Activated CD8-positive, alpha-beta T cell treated with anti-CD3 and anti-CD28 coated beads, Interleukin-2, amount 10 ng/mL, durations not matched to agents 7 days and 5 days (primary cell): ENCODE results near the gene RAI1. TPM values are rescaled to one million over a fixed set of nuclear protein-coding genes. Genes with fewer than 3 reads are reported as not detected.
"Not testable (repeated sequence)": the region's sequence is repeated elsewhere in the genome, so short reads cannot be mapped to it uniquely, and the experiment has no call there.

Source experiments
- ATAC-seq: fragments of 150-1000 bp; cut with Tn5 transposase; one replicate; pipeline ENCODE4 v1.10.0; 2021; ENCODE audit warnings: moderate library complexity
- CTCF ChIA-PET: fragments of 350-600 bp; sonication (Branson Sonifier 250); formaldehyde crosslinking; loops from one replicate; lab custom pipeline; 2021; ENCODE audit warnings: antibody characterized with exemption; lab: Charles Lee
- POLR2A ChIA-PET: fragments of 350-600 bp; sonication (Branson Sonifier 250); formaldehyde crosslinking; loops from one replicate; lab custom pipeline; 2021; ENCODE audit warnings: antibody characterized with exemption; lab: Charles Lee
- DNase-seq: peaks from one replicate; pipeline ENCODE4 v3.0.0-alpha.2; 2020
- H3K27ac Mint-ChIP-seq: one replicate; pipeline ENCODE4 v1.8.0; 2021; ENCODE audit warnings: mild to moderate bottlenecking, mixed read lengths
- H3K27me3 Mint-ChIP-seq: one replicate; pipeline ENCODE4 v1.8.0; 2021; ENCODE audit warnings: low read depth, mixed read lengths
- H3K36me3 Mint-ChIP-seq: one replicate; pipeline ENCODE4 v1.8.0; 2021; ENCODE audit warnings: low read depth, mixed read lengths
- H3K4me1 Mint-ChIP-seq: one replicate; pipeline ENCODE4 v1.8.0; 2021; ENCODE audit warnings: low read depth, mixed read lengths
- H3K4me3 Mint-ChIP-seq: one replicate; pipeline ENCODE4 v1.8.0; 2021; ENCODE audit warnings: mild to moderate bottlenecking, mixed read lengths
- H3K9me3 Mint-ChIP-seq: one replicate; pipeline ENCODE4 v1.8.0; 2022; ENCODE audit warnings: mixed read lengths; ENCODE audit not compliant: insufficient read depth
- total RNA-seq, 2 experiments: library from RNA; stranded (reverse); gene quantifications; one replicate each; pipeline ENCODE4 v1.2.3, GENCODE V29; 2021

Gene RAI1
- total RNA-seq, 2 experiments from 2014 or later, result 24.4 to 24.6 TPM

DNA sequence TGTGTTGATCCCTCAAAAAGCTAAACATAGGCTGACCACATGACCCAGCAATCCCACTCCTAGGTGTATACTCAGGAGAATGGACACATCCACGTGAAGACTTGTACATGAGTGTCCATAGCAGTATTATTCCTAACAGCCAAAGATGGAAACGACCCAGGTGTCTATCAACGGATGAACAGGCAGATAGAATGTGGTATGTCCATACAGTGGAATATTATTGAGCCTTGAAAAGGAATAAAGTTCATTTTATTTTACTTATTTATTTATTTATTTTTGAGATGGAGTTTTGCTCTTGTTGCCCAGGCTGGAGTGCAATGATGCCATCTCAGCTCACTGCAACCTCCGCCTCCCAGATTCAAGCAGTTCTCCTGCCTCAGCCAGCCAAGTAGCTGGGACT is 36.1 kb upstream of the RAI1 start:
- ATAC-seq, H3K27ac Mint-ChIP-seq, H3K9me3 Mint-ChIP-seq, CTCF ChIA-PET, H3K27me3 Mint-ChIP-seq, H3K4me3 Mint-ChIP-seq, POLR2A ChIA-PET, H3K36me3 Mint-ChIP-seq, H3K4me1 Mint-ChIP-seq, DNase-seq: not testable (repeated sequence)

DNA sequence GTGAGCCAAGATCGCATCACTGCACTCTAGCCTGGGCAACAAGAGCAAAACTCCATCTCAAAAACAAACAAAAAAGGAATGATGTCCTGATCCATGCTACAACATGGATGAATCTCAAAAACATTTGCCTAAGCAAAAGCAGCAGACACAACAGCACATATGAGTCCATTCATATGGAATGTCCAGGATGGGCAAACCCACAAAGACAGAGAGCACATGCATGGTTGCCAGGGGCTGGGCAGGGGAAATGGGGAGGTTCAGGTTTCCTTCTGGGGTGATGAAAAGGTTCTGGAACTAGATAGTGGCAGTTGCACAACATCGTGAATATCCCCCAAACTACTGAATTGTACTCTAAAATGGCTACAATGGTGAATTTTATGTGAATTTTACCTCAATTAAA is 35.3 kb upstream of the RAI1 start:
- DNase-seq (no peak), ATAC-seq (no peak)
- Mint-ChIP-seq H3K4me1 (no peaks in the 10 kb centered on the region), H3K36me3 (no peaks in the 10 kb centered on the region), H3K27me3 (peaks cover 7% of the 10 kb centered on the region), H3K9me3 (no peaks in the 10 kb centered on the region), H3K27ac (no peak overlapping the region), H3K4me3 (no peak overlapping the region)
- CTCF ChIA-PET, result no interaction called here
- POLR2A ChIA-PET, result no interaction called here

DNA sequence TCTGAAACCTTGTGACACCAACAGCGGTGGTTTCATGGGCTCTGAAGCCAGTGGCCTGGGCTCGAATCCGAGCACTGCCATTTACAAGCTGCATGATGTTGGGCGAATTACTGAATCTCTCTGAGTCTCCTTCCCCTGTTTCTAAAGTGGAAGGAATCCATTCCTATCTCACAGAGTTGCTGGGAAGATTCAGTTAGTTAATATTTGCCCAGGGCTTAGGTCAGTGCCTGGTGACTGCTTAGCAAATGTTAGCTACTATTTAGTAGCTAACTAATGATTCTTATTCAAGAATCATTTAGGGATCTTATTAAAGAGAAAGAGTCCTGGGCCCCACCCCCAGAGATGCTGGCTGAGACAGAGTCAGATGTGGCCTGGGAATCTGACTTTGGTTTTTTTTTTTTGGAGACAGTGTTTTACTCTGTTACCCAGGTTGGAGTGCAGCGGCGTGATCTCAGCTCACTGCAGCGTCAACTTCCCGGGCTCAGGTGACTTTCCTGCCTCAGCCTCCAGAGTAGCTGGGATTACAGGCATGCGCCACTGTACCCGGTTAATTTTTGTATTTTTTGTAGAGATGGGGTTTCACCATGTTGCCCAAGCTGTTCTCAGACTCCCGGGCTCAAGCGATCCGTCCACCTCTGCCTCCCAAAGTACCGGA is 33.6 kb upstream of the RAI1 start:
- Mint-ChIP-seq H3K27me3 (peaks cover 9% of the 10 kb centered on the region), H3K27ac (no peak overlapping the region), H3K36me3 (no peaks in the 10 kb centered on the region), H3K4me3 (no peak overlapping the region), H3K4me1 (no peaks in the 10 kb centered on the region), H3K9me3 (no peaks in the 10 kb centered on the region)
- CTCF ChIA-PET, result no interaction called here
- POLR2A ChIA-PET, result no interaction called here
- ATAC-seq (no peak), DNase-seq (no peak)

DNA sequence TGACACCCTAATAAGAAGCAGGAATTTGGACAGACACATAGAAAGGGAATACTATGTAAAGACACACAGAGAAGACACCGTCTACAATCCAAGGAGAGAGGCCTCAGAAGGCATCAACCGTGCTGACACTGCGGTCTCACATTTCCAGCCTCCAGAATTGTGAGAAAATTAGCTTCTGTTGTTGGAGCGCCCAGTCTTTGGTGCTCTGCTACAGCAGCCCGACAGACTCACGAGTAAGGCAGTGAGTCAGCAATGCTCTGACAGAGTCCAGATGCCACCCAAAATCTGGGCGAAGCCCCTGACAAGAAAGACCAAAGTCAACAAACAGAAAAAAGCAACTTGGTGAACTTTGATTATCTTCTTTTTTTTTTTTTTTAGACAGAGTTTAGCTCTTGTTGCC is 32.5 kb upstream of the RAI1 start:
- Mint-ChIP-seq H3K36me3 (no peaks in the 10 kb centered on the region), H3K27ac (no peak overlapping the region), H3K4me1 (no peaks in the 10 kb centered on the region), H3K4me3 (no peak overlapping the region), H3K9me3 (no peaks in the 10 kb centered on the region), H3K27me3 (peaks cover 9% of the 10 kb centered on the region)
- no peak for ATAC-seq
- ChIA-PET POLR2A (no interaction called here), CTCF (no interaction called here)
- DNase-seq, result no peak

DNA sequence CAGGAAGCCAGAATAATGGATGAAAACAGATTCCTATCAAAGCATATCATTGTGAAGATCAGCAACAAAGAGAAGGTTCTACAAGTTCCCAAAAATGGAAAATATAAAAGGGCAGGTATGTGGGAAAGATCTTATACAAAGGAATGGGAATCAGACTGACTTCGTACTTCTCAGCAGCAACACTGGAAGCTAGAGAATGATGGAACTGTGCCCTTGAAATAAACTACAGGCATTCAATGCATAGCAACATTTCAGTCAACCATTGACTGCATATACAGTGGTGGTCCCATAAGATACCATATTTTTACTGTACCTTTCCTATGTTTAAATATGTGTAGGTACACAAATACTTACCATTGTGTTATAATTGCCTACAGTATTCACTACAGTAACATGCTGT is 30.3 kb upstream of the RAI1 start:
- ATAC-seq, result no peak
- no peaks in the 10 kb centered on the region for H3K4me1 Mint-ChIP-seq
- POLR2A ChIA-PET, result no interaction called here
- H3K9me3 Mint-ChIP-seq, result no peaks in the 10 kb centered on the region
- peaks cover 9% of the 10 kb centered on the region for H3K27me3 Mint-ChIP-seq
- DNase-seq, result no peak
- no peaks in the 10 kb centered on the region for H3K36me3 Mint-ChIP-seq
- CTCF ChIA-PET, result interaction anchor here (1.1 kb wide), 1 partner anchor 8 kb away, joined by 3 read pairs; no protein-coding TSS in a partner anchor
- H3K27ac Mint-ChIP-seq, result no peak overlapping the region
- no peak overlapping the region for H3K4me3 Mint-ChIP-seq

DNA sequence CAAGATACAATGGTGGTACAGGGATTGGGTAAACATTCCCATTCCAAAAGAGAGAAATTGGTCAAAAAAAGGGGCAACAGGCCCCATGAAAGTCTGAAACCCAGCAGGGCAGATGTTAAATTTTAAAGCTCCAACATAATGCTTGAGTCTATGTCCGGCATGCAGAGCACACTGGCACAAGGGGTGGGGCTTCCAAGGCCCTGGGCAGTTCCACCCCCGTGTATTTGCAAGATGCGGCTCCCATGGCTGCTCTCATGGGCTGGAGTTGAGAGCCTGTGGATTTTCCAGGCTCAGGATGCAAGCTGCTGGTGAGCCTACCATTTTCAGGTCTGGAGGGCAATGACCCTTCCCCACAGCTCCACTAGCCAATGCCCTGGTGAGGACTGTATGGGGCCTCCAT is 27.9 kb upstream of the RAI1 start:
- H3K36me3 Mint-ChIP-seq, result no peaks in the 10 kb centered on the region
- no peaks in the 10 kb centered on the region for H3K4me1 Mint-ChIP-seq
- H3K27me3 Mint-ChIP-seq, result peaks cover 9% of the 10 kb centered on the region
- ChIA-PET CTCF (interaction anchor here (0.9 to 1.3 kb wide), 4 partner anchors 8 to 266 kb away, joined by 3 to 4 read pairs (median 3); no protein-coding TSS in a partner anchor), POLR2A (interaction anchor here (1.1 kb wide), 1 partner anchor 12 kb away, joined by 3 read pairs; no protein-coding TSS in a partner anchor)
- no peak overlapping the region for H3K27ac Mint-ChIP-seq
- DNase-seq (no peak), ATAC-seq (no peak)
- no peaks in the 10 kb centered on the region for H3K9me3 Mint-ChIP-seq
- no peak overlapping the region for H3K4me3 Mint-ChIP-seq

DNA sequence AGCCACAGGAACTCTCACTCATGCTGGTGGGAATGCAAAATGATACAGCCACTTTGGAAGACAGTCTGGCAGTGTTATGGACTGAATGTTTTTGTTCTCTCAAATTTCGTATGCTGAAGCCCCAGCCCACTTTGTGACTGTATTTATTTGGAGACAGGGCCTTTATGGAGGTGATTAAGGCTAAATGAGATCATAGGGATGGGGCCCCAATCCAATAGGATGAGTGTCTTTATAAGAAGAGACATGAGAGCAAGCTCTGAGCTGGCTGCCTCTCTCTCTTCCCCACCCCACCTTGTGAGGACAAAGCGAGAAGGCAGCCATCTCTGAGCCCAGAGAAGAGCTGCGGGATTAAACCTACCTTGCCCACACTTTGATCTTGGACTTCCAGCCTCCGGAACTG is 21.9 kb upstream of the RAI1 start:
- ChIA-PET CTCF (no interaction called here), POLR2A (no interaction called here)
- Mint-ChIP-seq H3K36me3 (no peaks in the 10 kb centered on the region), H3K9me3 (no peaks in the 10 kb centered on the region), H3K27ac (no peak overlapping the region), H3K4me3 (no peak overlapping the region), H3K4me1 (peaks cover 20% of the 10 kb centered on the region), H3K27me3 (peaks cover 4% of the 10 kb centered on the region)
- no peak for ATAC-seq
- no peak for DNase-seq

DNA sequence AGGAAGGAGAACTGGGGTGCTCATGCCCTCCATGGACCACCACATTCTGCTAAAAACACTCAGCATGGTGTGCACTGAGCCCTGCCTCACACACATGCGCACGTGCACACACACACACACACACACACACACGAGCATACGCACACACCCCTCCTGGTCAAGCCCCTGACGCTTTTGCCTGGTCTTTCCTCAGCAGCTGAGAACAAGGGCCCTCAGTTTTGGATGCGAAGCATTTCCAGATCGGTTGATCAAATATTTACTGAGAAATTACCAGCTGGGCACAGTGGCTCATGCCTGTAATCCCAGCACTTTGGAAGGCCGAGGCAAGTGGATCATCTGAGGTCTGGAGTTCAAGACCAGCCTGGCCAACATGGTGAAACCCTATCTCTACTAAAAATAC is 20.1 kb upstream of the RAI1 start:
- Mint-ChIP-seq H3K27me3 (peaks cover 5% of the 10 kb centered on the region), H3K4me1 (peaks cover 23% of the 10 kb centered on the region), H3K27ac (no peak overlapping the region), H3K4me3 (no peak overlapping the region), H3K9me3 (no peaks in the 10 kb centered on the region), H3K36me3 (no peaks in the 10 kb centered on the region)
- POLR2A ChIA-PET, result no interaction called here
- no peak for ATAC-seq
- CTCF ChIA-PET, result interaction anchor here (1.0 kb wide), 2 partner anchors 8 to 258 kb away, joined by 3 read pairs; no protein-coding TSS in a partner anchor
- no peak for DNase-seq

DNA sequence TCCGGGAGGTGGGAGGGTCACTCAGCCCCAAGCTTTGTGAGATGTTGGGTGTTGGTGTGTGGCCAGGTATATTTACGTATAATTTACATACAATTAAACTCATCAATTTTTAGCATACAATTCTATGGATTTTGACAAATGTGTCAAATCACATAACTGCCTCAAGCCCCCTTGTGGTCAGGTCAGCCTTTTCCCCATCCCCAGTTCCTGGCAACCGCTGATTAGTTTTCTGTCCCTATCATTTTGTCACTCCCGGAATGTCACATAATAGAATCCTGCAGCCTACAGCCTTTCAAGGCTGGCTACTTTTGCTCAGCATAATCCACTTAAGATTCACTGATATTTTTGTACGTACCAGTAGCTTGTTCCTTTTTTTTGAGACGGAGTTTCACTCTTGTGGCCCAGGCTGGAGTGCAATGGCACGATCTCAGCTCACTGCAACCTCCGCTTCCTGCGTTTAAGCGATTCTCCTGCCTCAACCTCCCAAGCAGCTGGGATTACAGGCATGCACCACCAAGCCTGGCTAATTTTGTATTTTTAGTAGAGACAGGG is 19.3 kb upstream of the RAI1 start:
- H3K4me3 Mint-ChIP-seq, result no peak overlapping the region
- CTCF ChIA-PET, result interaction anchor here (1.0 kb wide), 2 partner anchors 9 to 258 kb away, joined by 3 read pairs; no protein-coding TSS in a partner anchor
- POLR2A ChIA-PET, result no interaction called here
- H3K27me3 Mint-ChIP-seq, result peaks cover 5% of the 10 kb centered on the region
- H3K27ac Mint-ChIP-seq, result no peak overlapping the region
- no peaks in the 10 kb centered on the region for H3K9me3 Mint-ChIP-seq
- peaks cover 23% of the 10 kb centered on the region for H3K4me1 Mint-ChIP-seq
- no peak for ATAC-seq
- DNase-seq, result no peak
- no peaks in the 10 kb centered on the region for H3K36me3 Mint-ChIP-seq

DNA sequence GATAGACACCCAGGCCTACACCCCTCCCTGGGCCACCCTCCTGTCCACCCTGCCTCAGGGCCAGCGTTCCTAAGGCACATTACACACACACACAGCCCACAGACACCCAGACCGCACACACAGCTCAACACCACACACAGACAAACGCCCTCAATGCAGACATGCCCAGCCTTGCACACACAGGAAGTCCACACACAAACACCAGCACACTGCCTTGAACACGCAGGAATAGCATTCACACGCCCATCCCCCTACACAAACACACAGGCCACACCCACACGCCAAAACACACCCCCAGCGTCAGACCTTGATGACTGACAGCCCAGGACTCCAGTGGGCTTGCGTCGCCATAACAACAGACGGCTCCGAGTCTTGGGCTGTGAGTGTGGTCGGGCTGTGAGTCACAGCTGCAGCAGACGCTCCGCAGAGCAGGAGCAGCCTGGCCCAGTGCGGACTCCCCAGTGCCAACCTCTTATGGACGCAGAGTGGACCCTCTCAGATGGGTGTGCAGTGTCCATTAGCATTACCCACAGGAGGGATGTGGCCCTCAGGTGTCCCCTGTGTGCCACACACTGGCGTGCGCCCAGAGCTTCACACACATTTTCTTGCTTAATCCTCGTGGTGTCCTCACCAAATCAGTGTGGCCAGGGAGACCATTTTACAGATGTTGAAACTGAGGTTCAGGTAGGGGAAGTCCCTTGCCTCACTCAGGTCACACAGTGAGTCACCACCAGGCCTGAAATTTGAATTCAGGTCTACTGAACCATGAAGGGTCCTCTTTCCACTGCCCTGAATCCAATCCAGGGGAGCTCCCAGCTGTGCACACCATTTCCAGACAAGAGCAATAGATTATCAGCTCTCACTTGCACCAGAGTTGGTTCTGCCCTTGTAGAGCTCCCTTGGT is 17.8 kb upstream of the RAI1 start:
- ChIA-PET CTCF (interaction anchor here (1.1 to 2.1 kb wide), 5 partner anchors 9 to 197 kb away, joined by 3 to 7 read pairs (median 4); no protein-coding TSS in a partner anchor), POLR2A (interaction anchor here (1.6 kb wide), 1 partner anchor 9 kb away, joined by 9 read pairs; no protein-coding TSS in a partner anchor)
- ATAC-seq, result peak; percentile 98
- Mint-ChIP-seq H3K9me3 (no peaks in the 10 kb centered on the region), H3K27ac (peak overlapping the region; percentile 62), H3K4me1 (peaks cover 23% of the 10 kb centered on the region), H3K4me3 (no peak overlapping the region), H3K27me3 (peaks cover 5% of the 10 kb centered on the region), H3K36me3 (no peaks in the 10 kb centered on the region)
- DNase-seq, result peak; percentile 90

DNA sequence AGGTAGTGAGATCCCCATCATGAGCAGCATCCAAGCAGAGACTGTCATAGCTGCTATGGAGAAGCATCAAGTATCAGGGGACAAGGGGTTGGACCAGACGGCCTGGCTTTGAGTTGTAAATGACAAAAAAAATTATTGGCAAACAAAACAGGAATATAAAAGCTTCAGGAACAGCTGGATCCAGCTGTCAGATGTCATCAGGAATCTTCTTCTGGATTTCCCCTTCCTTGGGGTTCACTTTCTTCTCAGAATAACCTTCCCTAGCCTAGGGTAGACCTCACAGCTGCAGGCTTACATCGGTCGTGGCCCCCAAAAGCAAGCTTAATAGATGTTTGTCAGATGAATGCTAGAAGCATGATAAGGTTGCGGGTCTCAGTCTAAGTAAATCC is 17.2 kb upstream of the RAI1 start:
- peaks cover 24% of the 10 kb centered on the region for H3K4me1 Mint-ChIP-seq
- DNase-seq (no peak), ATAC-seq (no peak)
- POLR2A ChIA-PET, result interaction anchor here (1.6 kb wide), 1 partner anchor 8 kb away, joined by 9 read pairs; no protein-coding TSS in a partner anchor
- H3K27ac Mint-ChIP-seq, result no peak overlapping the region
- H3K9me3 Mint-ChIP-seq, result no peaks in the 10 kb centered on the region
- H3K36me3 Mint-ChIP-seq, result no peaks in the 10 kb centered on the region
- H3K27me3 Mint-ChIP-seq, result peaks cover 5% of the 10 kb centered on the region
- no peak overlapping the region for H3K4me3 Mint-ChIP-seq
- CTCF ChIA-PET, result interaction anchor here (1.2 to 2.1 kb wide), 5 partner anchors 8 to 197 kb away, joined by 3 to 7 read pairs (median 4); no protein-coding TSS in a partner anchor
